ENCODE results near the gene DDX47.

Gene DDX47

GRCh38 chr12:12784116-12784515, 29.0 kb upstream of the DDX47 start:
- Histone ChIP-seq H3K27me3 (ENCODE audit: low read depth, low read length) (peaks cover 14% of the 10 kb centered on the region), H3K79me2 (ENCODE audit: low read length) (no peaks in the 10 kb centered on the region), H3K4me2 (ENCODE audit: low read length) (no peak overlapping the region), H3K9me3 (ENCODE audit: insufficient read depth, low read length) (no peaks in the 10 kb centered on the region), H3K4me3 (ENCODE audit: low read length) (no peak overlapping the region), H3K9ac (ENCODE audit: low read length) (no peak overlapping the region), H2AFZ (ENCODE audit: low read depth, low read length) (no peak overlapping the region), H3K4me1 (ENCODE audit: low read length) (peaks cover 23% of the 10 kb centered on the region), H3K36me3 (replicated peaks; ENCODE audit: low read depth, low read length) (no peaks in the 10 kb centered on the region), H4K20me1 (ENCODE audit: insufficient read depth, low read length) (no peaks in the 10 kb centered on the region), H3K27ac (ENCODE audit: low read length) (no peak overlapping the region)
- TF ChIP-seq EZH2phosphoT487 (IDR thresholded peaks at IDR 0.05; ENCODE audit: low read depth) (no peak), CTCF (IDR thresholded peaks at IDR 0.05; ENCODE audit: low read depth, low read length) (no peak)

- H3K27ac ChIP-seq (ENCODE audit: low read length) = no peak within 1 kb of the TSS
- H3K79me2 ChIP-seq (ENCODE audit: low read length) = no peaks in the 10 kb centered on the region
- TF ChIP-seq CTCF (IDR thresholded peaks at IDR 0.05; ENCODE audit: low read depth, low read length) = no peak
- TF ChIP-seq EZH2phosphoT487 (IDR thresholded peaks at IDR 0.05; ENCODE audit: low read depth) = no peak
- peak within 1 kb of the TSS; percentile 94 for H2AFZ ChIP-seq (ENCODE audit: low read depth, low read length)
- peaks cover 9% of the 10 kb centered on the region for H3K27me3 ChIP-seq (ENCODE audit: low read depth, low read length)
- no peaks in the 10 kb centered on the region for H4K20me1 ChIP-seq (ENCODE audit: insufficient read depth, low read length)
- H3K9me3 ChIP-seq (ENCODE audit: insufficient read depth, low read length) = no peaks in the 10 kb centered on the region
- H3K4me2 ChIP-seq (ENCODE audit: low read length) = peak within 1 kb of the TSS; percentile 85
- peak within 1 kb of the TSS; percentile 82 for H3K4me3 ChIP-seq (ENCODE audit: low read length)
- H3K9ac ChIP-seq (ENCODE audit: low read length) = peak within 1 kb of the TSS; percentile 73
- H3K36me3 ChIP-seq (replicated peaks; ENCODE audit: low read depth, low read length) = no peaks in the 10 kb centered on the region
- peaks cover 26% of the 10 kb centered on the region for H3K4me1 ChIP-seq (ENCODE audit: low read length)
Measured at GRCh38 chr12:12784911-12785814, 28.0 kb upstream of the DDX47 start, which contains the start of gene APOLD1. Gene APOLD1 (plus strand): TSS chr12:12785659. CDS start chr12:12785692, 33 bp downstream.

- no peaks in the 10 kb centered on the region for H4K20me1 ChIP-seq (ENCODE audit: insufficient read depth, low read length)
- H3K4me2 ChIP-seq (ENCODE audit: low read length) = peak overlapping the region; percentile 85
- peaks cover 20% of the 10 kb centered on the region for H3K27me3 ChIP-seq (ENCODE audit: low read depth, low read length)
- H3K36me3 ChIP-seq (replicated peaks; ENCODE audit: low read depth, low read length) = no peaks in the 10 kb centered on the region
- peak overlapping the region; percentile 73 for H3K9ac ChIP-seq (ENCODE audit: low read length)
- H3K79me2 ChIP-seq (ENCODE audit: low read length) = no peaks in the 10 kb centered on the region
- H3K4me1 ChIP-seq (ENCODE audit: low read length) = peaks cover 26% of the 10 kb centered on the region
- H3K27ac ChIP-seq (ENCODE audit: low read length) = no peak overlapping the region
- H3K4me3 ChIP-seq (ENCODE audit: low read length) = peak overlapping the region; percentile 82
- H2AFZ ChIP-seq (ENCODE audit: low read depth, low read length) = peak overlapping the region; percentile 94
- no peaks in the 10 kb centered on the region for H3K9me3 ChIP-seq (ENCODE audit: insufficient read depth, low read length)
- TF ChIP-seq CTCF (IDR thresholded peaks at IDR 0.05; ENCODE audit: low read depth, low read length) (no peak), EZH2phosphoT487 (IDR thresholded peaks at IDR 0.05; ENCODE audit: low read depth) (no peak)
Measured at GRCh38 chr12:12786351-12786705, 26.8 kb upstream of the DDX47 start.

GRCh38 chr12:12786706-12787601, 26.2 kb upstream of the DDX47 start:
- Histone ChIP-seq H4K20me1 (ENCODE audit: insufficient read depth, low read length) (no peaks in the 10 kb centered on the region), H3K79me2 (ENCODE audit: low read length) (no peaks in the 10 kb centered on the region), H3K4me1 (ENCODE audit: low read length) (peaks cover 31% of the 10 kb centered on the region), H3K27me3 (ENCODE audit: low read depth, low read length) (peaks cover 21% of the 10 kb centered on the region), H3K36me3 (replicated peaks; ENCODE audit: low read depth, low read length) (no peaks in the 10 kb centered on the region), H3K9me3 (ENCODE audit: insufficient read depth, low read length) (no peaks in the 10 kb centered on the region), H3K4me2 (ENCODE audit: low read length) (peak overlapping the region; percentile 85), H3K4me3 (ENCODE audit: low read length) (peak overlapping the region; percentile 82), H3K27ac (ENCODE audit: low read length) (no peak overlapping the region), H2AFZ (ENCODE audit: low read depth, low read length) (peak overlapping the region; percentile 94), H3K9ac (ENCODE audit: low read length) (peak overlapping the region; percentile 73)
- TF ChIP-seq EZH2phosphoT487 (IDR thresholded peaks at IDR 0.05; ENCODE audit: low read depth) (no peak), CTCF (IDR thresholded peaks at IDR 0.05; ENCODE audit: low read depth, low read length) (no peak)

Measured in OCI-LY3 (cell line).